MM.1S (cell line): ENCODE results near the gene MXRA5.

Source experiments
- DNase-seq: peaks from one replicate; pipeline ENCODE4 v3.0.0-alpha.2; 2015
- H2AFZ ChIP-seq: fragments of 300-600 bp; sonication (generic); 2 replicates; pipeline ENCODE4 v1.6.0; 2016; ENCODE audit warnings: antibody characterized with exemption, low read length
- H3F3A ChIP-seq: fragments of 300-600 bp; sonication (generic); 2 replicates; pipeline ENCODE4 v1.6.1; 2016; ENCODE audit warnings: mild to moderate bottlenecking, antibody characterized with exemption, low read length, moderate library complexity, mixed read lengths; ENCODE audit not compliant: insufficient read depth
- H3K27ac ChIP-seq: fragments of 300-600 bp; sonication (generic); 2 replicates; pipeline ENCODE4 v1.5.1; 2016; ENCODE audit warnings: mild to moderate bottlenecking, low read length
- H3K27me3 ChIP-seq: fragments of 300-600 bp; sonication (generic); replicated peaks from 2 replicates; pipeline ENCODE4 v1.6.0; 2016; ENCODE audit warnings: low read length; ENCODE audit not compliant: insufficient read depth
- H3K36me3 ChIP-seq: fragments of 300-600 bp; sonication (generic); replicated peaks from 2 replicates; pipeline ENCODE4 v1.6.1; 2016; ENCODE audit warnings: mild to moderate bottlenecking, low read length, mixed read lengths; ENCODE audit not compliant: insufficient read depth
- H3K4me1 ChIP-seq: fragments of 300-600 bp; sonication (generic); 2 replicates; pipeline ENCODE4 v1.6.1; 2016; ENCODE audit warnings: low read length, mixed read lengths
- H3K4me2 ChIP-seq: fragments of 300-600 bp; sonication (generic); 2 replicates; pipeline ENCODE4 v1.6.0; 2016; ENCODE audit warnings: low read depth, low read length
- H3K4me3 ChIP-seq: fragments of 300-600 bp; sonication (generic); 2 replicates; pipeline ENCODE4 v1.5.1; 2016; ENCODE audit warnings: low read length, mixed read lengths
- H3K79me2 ChIP-seq: fragments of 300-600 bp; sonication (generic); 2 replicates; pipeline ENCODE4 v1.6.1; 2016; ENCODE audit warnings: mixed run types, low read length, mixed read lengths
- H3K9ac ChIP-seq: fragments of 300-600 bp; sonication (generic); 2 replicates; pipeline ENCODE4 v1.6.1; 2016; ENCODE audit warnings: low read length, mixed read lengths
- H3K9me2 ChIP-seq: fragments of 300-600 bp; sonication (generic); replicated peaks from 2 replicates; pipeline ENCODE4 v1.6.1; 2016; ENCODE audit warnings: mild to moderate bottlenecking, low read length, mixed read lengths; ENCODE audit not compliant: insufficient read depth
- H3K9me3 ChIP-seq: fragments of 300-600 bp; sonication (generic); replicated peaks from 2 replicates; pipeline ENCODE4 v1.6.1; 2016; ENCODE audit warnings: mild to moderate bottlenecking, low read length, mixed read lengths; ENCODE audit not compliant: insufficient read depth
- H4K20me1 ChIP-seq: fragments of 300-600 bp; sonication (generic); 2 replicates; pipeline ENCODE4 v1.6.1; 2016; ENCODE audit warnings: mild to moderate bottlenecking, low read length, moderate library complexity, mixed read lengths; ENCODE audit not compliant: insufficient read depth
- CTCF ChIP-seq: fragments of 300-600 bp; sonication (generic); IDR thresholded peaks from 2 replicates; pipeline ENCODE4 v1.5.1; 2016; ENCODE audit warnings: antibody characterized with exemption, low read length, mixed read lengths
- EZH2 ChIP-seq: fragments of 300-600 bp; sonication (generic); optimal IDR thresholded peaks from 2 replicates; pipeline ENCODE3; 2017; ENCODE audit warnings: low read depth, mild to moderate bottlenecking, antibody characterized with exemption, low read length, mixed read lengths
- EZH2phosphoT487 ChIP-seq: fragments of 300-600 bp; sonication (generic); IDR thresholded peaks from 2 replicates; pipeline ENCODE4 v1.6.1; 2018; ENCODE audit warnings: antibody characterized with exemption, low read length

Gene MXRA5

DNA sequence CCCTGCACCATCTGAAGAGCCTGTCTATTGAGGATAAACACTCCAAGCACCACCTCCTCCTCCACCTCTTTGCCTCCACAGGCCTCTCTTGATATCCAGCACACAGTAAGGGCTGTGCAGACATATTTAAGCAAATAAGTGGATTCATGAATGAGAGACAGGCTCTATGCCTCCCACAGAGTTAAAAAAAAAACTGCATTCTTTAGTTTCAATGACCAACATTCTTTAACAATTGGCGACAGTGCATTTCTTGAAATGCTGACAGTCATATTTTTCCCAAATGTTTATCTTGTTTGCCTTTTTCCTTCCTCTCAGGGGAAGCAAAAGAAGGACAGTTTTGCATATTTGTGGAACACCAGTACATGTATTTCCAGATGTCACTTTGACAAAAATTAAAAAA is 38.6 kb downstream of the MXRA5 start:
- H2AFZ ChIP-seq = no peak overlapping the region
- H3K9ac ChIP-seq = no peak overlapping the region
- no peaks in the 10 kb centered on the region for H3K4me1 ChIP-seq
- no peaks in the 10 kb centered on the region for H3K9me3 ChIP-seq
- H3K36me3 ChIP-seq = no peaks in the 10 kb centered on the region
- DNase-seq = no peak
- no peaks in the 10 kb centered on the region for H3F3A ChIP-seq
- TF ChIP-seq EZH2 (no peak), EZH2phosphoT487 (no peak), CTCF (no peak)
- no peak overlapping the region for H3K27ac ChIP-seq
- H3K27me3 ChIP-seq = no peaks in the 10 kb centered on the region
- no peak overlapping the region for H3K4me2 ChIP-seq
- no peaks in the 10 kb centered on the region for H3K9me2 ChIP-seq
- H3K79me2 ChIP-seq = no peaks in the 10 kb centered on the region
- H4K20me1 ChIP-seq = no peaks in the 10 kb centered on the region
- H3K4me3 ChIP-seq = no peak overlapping the region

- Histone ChIP-seq H3K4me3 (no peak overlapping the region), H3K36me3 (no peaks in the 10 kb centered on the region), H3K4me2 (no peak overlapping the region), H3K79me2 (no peaks in the 10 kb centered on the region), H3K9me3 (no peaks in the 10 kb centered on the region), H3K9me2 (no peaks in the 10 kb centered on the region), H3K27me3 (no peaks in the 10 kb centered on the region), H3K9ac (no peak overlapping the region), H2AFZ (no peak overlapping the region), H3F3A (no peaks in the 10 kb centered on the region), H3K27ac (no peak overlapping the region), H4K20me1 (no peaks in the 10 kb centered on the region), H3K4me1 (no peaks in the 10 kb centered on the region)
- TF ChIP-seq EZH2phosphoT487 (no peak), EZH2 (no peak), CTCF (no peak)
- DNase-seq = no peak
Observed at GRCh38 chrX:3299636-3300035, 46.8 kb downstream of the MXRA5 start.

- no peak for TF ChIP-seq EZH2
- TF ChIP-seq CTCF = no peak
- no peak for TF ChIP-seq EZH2phosphoT487
- H3K27ac ChIP-seq = no peak overlapping the region
- H2AFZ ChIP-seq = no peak overlapping the region
- no peaks in the 10 kb centered on the region for H3F3A ChIP-seq
- no peak for DNase-seq
- no peaks in the 10 kb centered on the region for H3K79me2 ChIP-seq
- H3K27me3 ChIP-seq = no peaks in the 10 kb centered on the region
- H3K9me3 ChIP-seq = no peaks in the 10 kb centered on the region
- H4K20me1 ChIP-seq = no peaks in the 10 kb centered on the region
- H3K4me2 ChIP-seq = no peak overlapping the region
- no peak overlapping the region for H3K9ac ChIP-seq
- H3K36me3 ChIP-seq = no peaks in the 10 kb centered on the region
- H3K4me1 ChIP-seq = no peaks in the 10 kb centered on the region
- H3K4me3 ChIP-seq = no peak overlapping the region
- H3K9me2 ChIP-seq = no peaks in the 10 kb centered on the region
Observed at GRCh38 chrX:3295731-3296130, 50.7 kb downstream of the MXRA5 start.
